ENCODE measurements around the gene SEMA6C. TPM values are rescaled to one million over a fixed set of nuclear protein-coding genes. Genes with fewer than 3 reads are reported as not detected.

SEMA6C gene, protein sequence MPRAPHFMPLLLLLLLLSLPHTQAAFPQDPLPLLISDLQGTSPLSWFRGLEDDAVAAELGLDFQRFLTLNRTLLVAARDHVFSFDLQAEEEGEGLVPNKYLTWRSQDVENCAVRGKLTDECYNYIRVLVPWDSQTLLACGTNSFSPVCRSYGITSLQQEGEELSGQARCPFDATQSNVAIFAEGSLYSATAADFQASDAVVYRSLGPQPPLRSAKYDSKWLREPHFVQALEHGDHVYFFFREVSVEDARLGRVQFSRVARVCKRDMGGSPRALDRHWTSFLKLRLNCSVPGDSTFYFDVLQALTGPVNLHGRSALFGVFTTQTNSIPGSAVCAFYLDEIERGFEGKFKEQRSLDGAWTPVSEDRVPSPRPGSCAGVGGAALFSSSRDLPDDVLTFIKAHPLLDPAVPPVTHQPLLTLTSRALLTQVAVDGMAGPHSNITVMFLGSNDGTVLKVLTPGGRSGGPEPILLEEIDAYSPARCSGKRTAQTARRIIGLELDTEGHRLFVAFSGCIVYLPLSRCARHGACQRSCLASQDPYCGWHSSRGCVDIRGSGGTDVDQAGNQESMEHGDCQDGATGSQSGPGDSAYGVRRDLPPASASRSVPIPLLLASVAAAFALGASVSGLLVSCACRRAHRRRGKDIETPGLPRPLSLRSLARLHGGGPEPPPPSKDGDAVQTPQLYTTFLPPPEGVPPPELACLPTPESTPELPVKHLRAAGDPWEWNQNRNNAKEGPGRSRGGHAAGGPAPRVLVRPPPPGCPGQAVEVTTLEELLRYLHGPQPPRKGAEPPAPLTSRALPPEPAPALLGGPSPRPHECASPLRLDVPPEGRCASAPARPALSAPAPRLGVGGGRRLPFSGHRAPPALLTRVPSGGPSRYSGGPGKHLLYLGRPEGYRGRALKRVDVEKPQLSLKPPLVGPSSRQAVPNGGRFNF
- 1 to 10 TPM in 1 of 2 donors, under 1 TPM in 1; 0.67 to 1.0 TPM for total RNA-seq

GRCh38 chr1:151146412-151147131 is at the start of gene SEMA6C:
SEMA6C (minus strand) TSS chr1:151146631; CDS start chr1:151142621, 4,010 bp downstream.

DNA sequence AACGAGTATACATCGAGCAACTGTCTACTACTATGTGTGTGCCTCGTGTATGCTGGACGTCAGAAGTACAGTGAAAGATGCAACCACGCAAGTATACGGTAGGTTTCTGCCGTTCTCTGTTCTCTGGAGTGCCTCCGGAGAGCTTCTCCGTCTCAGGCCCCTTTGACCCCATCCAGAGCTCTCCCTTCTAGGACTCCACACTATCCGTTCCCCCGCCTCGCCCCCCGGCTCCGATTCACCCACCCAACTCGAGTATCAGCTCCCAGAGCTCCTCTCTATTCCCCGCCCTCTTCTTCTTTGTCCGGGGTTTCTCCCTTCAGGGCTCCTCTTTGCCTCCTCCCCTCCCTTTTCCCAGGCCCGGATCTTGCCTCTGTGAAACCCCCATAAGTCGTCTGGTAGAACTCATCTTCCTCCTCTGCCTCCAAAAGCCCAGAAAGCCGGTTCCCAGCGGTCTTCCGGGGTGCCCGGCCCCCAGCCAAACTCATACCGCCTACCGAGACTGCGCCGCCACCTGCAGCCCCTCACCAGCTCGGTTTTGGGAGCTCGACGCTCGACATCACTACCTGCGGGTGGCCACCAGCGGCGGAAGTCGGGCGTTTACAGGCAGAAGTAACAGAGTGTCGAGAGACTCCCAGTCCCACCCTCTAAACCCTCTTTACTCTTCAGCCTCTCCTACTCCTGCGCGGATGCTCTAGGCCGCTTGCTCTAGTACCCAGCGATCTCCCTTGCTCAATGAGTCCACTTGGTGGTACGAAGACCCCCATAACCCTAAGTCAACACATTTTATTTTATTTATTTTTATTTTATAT is 43.4 kb upstream of the SEMA6C start, which contains the start of gene VPS72:
VPS72 (minus strand) TSS at position 561 of the 809 bp plus-strand sequence; CDS start at position 485, 76 bp downstream.

GRCh38 chr1:151175863-151176262 is 29.4 kb upstream of the SEMA6C start, which contains the start of gene TMOD4:
TMOD4 (minus strand) TSS chr1:151175981; CDS start chr1:151174875, 1,106 bp downstream.

DNA sequence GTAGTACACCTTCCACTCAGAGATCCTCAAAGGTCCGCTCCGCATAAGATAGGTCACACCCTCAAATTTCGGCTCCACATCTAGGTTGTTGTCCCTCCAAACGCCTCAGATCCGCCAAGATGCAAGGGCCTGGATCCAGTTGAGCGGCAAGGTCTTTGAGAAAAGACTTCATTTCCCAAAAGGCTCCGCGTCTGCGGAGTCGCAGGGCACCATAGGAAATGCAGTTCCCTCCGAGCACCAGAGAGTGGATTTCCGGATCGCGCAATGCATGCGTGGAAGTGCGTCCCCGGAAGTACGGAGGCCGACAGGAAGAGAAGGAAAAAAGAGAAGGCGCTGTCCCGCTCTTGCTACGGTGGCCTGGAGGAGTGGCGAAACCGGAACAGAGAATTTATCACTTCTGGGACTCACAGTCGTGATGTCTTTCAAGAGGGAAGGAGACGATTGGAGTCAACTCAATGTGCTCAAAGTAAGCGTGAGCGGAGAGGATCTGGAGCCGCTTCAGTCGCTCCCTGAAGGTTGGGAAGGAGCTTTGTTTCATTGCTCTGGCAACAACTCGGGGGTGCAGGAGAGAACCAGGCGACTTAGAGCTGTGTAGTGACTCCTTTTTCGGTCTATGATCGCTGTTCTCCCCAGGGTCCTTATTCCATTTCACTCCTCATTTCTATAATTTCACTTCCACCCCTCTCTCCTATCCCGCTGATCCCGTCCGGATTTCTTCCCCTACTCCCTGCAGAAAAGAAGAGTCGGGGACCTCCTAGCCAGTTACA is 19.5 kb upstream of the SEMA6C start, which contains the start of the genes LYSMD1 and SCNM1:
LYSMD1 (minus strand) TSS at position 165 of the 767 bp plus-strand sequence. CDS start 644 bp downstream, outside the sequence.
SCNM1 (plus strand) TSS at position 407 of the 767 bp plus-strand sequence; CDS start at position 416, 9 bp downstream.

DNA sequence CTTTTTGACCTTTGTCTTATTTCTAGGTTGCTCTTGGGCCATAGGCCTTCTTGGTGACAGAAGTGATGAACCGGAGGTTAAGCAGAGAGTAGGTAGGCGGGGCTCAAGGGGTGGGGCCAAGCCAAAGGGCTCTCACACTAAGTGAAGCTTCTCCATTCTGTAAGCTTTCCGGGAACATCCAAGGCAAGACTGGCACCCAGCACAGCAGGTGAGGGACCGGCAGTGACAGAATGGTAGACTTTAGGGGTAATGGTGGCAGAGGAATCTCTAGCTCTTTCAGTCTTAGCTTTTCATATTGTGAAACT is 10.0 kb upstream of the SEMA6C start, which contains the start of gene TNFAIP8L2:
TNFAIP8L2 (plus strand) TSS at position 135 of the 305 bp plus-strand sequence. CDS start 2,049 bp downstream, outside the sequence.

Other genes with a start within 250 kb of the SEMA6C start
- gene SETDB1, start 220.3 kb downstream of the SEMA6C start, total RNA-seq: 10 to 100 TPM; 31.3 to 33.0 TPM
- gene CERS2, start 171.8 kb downstream of the SEMA6C start, total RNA-seq: 100 to 1,000 TPM; 122 to 166 TPM
- gene ANXA9, start 164.3 kb downstream of the SEMA6C start, total RNA-seq: not detected
- gene MINDY1, start 139.7 kb downstream of the SEMA6C start, total RNA-seq: 10 to 100 TPM; 21.6 to 35.4 TPM
- 10 to 100 TPM in 1 of 2 donors, 1 to 10 TPM in 1; 9.6 to 14.3 TPM for gene PRUNE1, start 138.2 kb downstream of the SEMA6C start, total RNA-seq
- gene BNIPL, start 110.0 kb downstream of the SEMA6C start, total RNA-seq: under 1 TPM in 1 of 2 donors, not detected in 1; under 0.01 TPM
- 1 to 10 TPM; 3.1 to 4.3 TPM for gene C1orf56, start 98.9 kb downstream of the SEMA6C start, total RNA-seq
- 10 to 100 TPM; 77.4 to 94.9 TPM for gene CDC42SE1, start 87.0 kb downstream of the SEMA6C start, total RNA-seq
- gene MLLT11, start 86.2 kb downstream of the SEMA6C start, total RNA-seq: 1 to 10 TPM; 2.8 to 4.7 TPM
- gene GABPB2, start 75.9 kb downstream of the SEMA6C start, total RNA-seq: 1 to 10 TPM; 6.3 to 7.9 TPM
- not detected for gene TNFAIP8L2, start 10.0 kb upstream of the SEMA6C start, total RNA-seq
- gene LYSMD1, start 19.3 kb upstream of the SEMA6C start, total RNA-seq: 10 to 100 TPM; 12.7 to 14.1 TPM
- gene SCNM1, start 19.5 kb upstream of the SEMA6C start, total RNA-seq: 10 to 100 TPM; 25.1 to 28.6 TPM
- not detected for gene TMOD4, start 29.4 kb upstream of the SEMA6C start, total RNA-seq
- gene VPS72, start 43.6 kb upstream of the SEMA6C start, total RNA-seq: 10 to 100 TPM; 36.8 to 47.6 TPM
- 10 to 100 TPM; 36.5 to 55.6 TPM for gene PIP5K1A, start 51.9 kb upstream of the SEMA6C start, total RNA-seq
- 100 to 1,000 TPM; 131 to 188 TPM for gene PSMD4, start 108.1 kb upstream of the SEMA6C start, total RNA-seq
- gene ZNF687, start 135.7 kb upstream of the SEMA6C start, total RNA-seq: 10 to 100 TPM; 18.3 to 22.0 TPM
- 10 to 100 TPM; 49.6 to 67.9 TPM for gene PI4KB, start 180.8 kb upstream of the SEMA6C start, total RNA-seq
- 10 to 100 TPM; 73.0 to 73.9 TPM for gene RFX5, start 200.6 kb upstream of the SEMA6C start, total RNA-seq
- 10 to 100 TPM; 42.0 to 55.9 TPM for gene SELENBP1, start 226.1 kb upstream of the SEMA6C start, total RNA-seq

All from melanocyte of skin (primary cell).